NCI-H2171 treated with DMSO at 0.1 percent for 48 hours (cell line): ENCODE results near the gene SLA2.
"Not testable (repeated sequence)": the region's sequence is repeated elsewhere in the genome, so short reads cannot be mapped to it uniquely, and the experiment has no call there.

ENCODE experiments used
- DNase-seq: peaks from one replicate; lab custom pipeline; 2025; lab: John Stamatoyannopoulos, UW

SLA2 gene

GRCh38 chr20:36645353-36645752, 643 bp downstream of the SLA2 start:
- DNase-seq, result no peak

GRCh38 chr20:36644706-36645095, 1.3 kb downstream of the SLA2 start:
- no peak for DNase-seq

GRCh38 chr20:36644032-36644705, 1.8 kb downstream of the SLA2 start:
- no peak for DNase-seq

GRCh38 chr20:36642136-36642535, 3.9 kb downstream of the SLA2 start:
- DNase-seq, result no peak

- DNase-seq, result no peak
Measured at GRCh38 chr20:36641506-36641843, 4.5 kb downstream of the SLA2 start.

GRCh38 chr20:36638876-36639400, 7.1 kb downstream of the SLA2 start:
- not testable (repeated sequence) for DNase-seq

GRCh38 chr20:36634342-36634741, 11.7 kb downstream of the SLA2 start:
- no peak for DNase-seq

GRCh38 chr20:36633285-36633772, 12.7 kb downstream of the SLA2 start:
- DNase-seq, result no peak

GRCh38 chr20:36632487-36633284, 13.3 kb downstream of the SLA2 start:
- DNase-seq, result no peak

- DNase-seq, result no peak
Measured at GRCh38 chr20:36632147-36632486, 13.9 kb downstream of the SLA2 start.

GRCh38 chr20:36631646-36632045, 14.3 kb downstream of the SLA2 start:
- DNase-seq, result no peak

GRCh38 chr20:36629719-36630681, 16.0 kb downstream of the SLA2 start:
- no peak for DNase-seq

- DNase-seq, result no peak
Measured at GRCh38 chr20:36628076-36628475, 17.9 kb downstream of the SLA2 start.

GRCh38 chr20:36624944-36625324, 21.1 kb downstream of the SLA2 start:
- DNase-seq, result no peak

- no peak for DNase-seq
Measured at GRCh38 chr20:36624068-36624943, 21.7 kb downstream of the SLA2 start.

- no peak for DNase-seq
Measured at GRCh38 chr20:36623444-36623843, 22.6 kb downstream of the SLA2 start.

GRCh38 chr20:36620917-36621316, 25.1 kb downstream of the SLA2 start:
- no peak for DNase-seq

- no peak for DNase-seq
Measured at GRCh38 chr20:36614781-36615557, 31.0 kb downstream of the SLA2 start.

- peak; percentile 94 for DNase-seq
Measured at GRCh38 chr20:36613974-36614373, 32.0 kb downstream of the SLA2 start.

- no peak for DNase-seq
Measured at GRCh38 chr20:36611625-36612024, 34.4 kb downstream of the SLA2 start.

- DNase-seq, result not testable (repeated sequence)
Measured at GRCh38 chr20:36608388-36608728, 37.6 kb downstream of the SLA2 start.
